ENCODE results near the gene TFF1. TPM values are rescaled to one million over a fixed set of nuclear protein-coding genes. Genes with fewer than 3 reads are reported as not detected.

The TFF1 gene
- total RNA-seq, 1 experiment from 2014 or later: 2.2 TPM

- Histone ChIP-seq H3K79me2 (ENCODE audit: low read depth) (no peaks in the 10 kb centered on the region), H3K27ac (no peak within 1 kb of the TSS), H3F3A (ENCODE audit: insufficient read depth, low read depth) (no peaks in the 10 kb centered on the region), H3K9me3 (ENCODE audit: insufficient read depth, low read depth) (no peaks in the 10 kb centered on the region), H3K4me2 (no peak within 1 kb of the TSS), H2AFZ (no peak within 1 kb of the TSS), H3K9me2 (ENCODE audit: insufficient read depth) (no peaks in the 10 kb centered on the region), H3K4me1 (replicated peaks; ENCODE audit: insufficient read depth) (no peaks in the 10 kb centered on the region), H3K36me3 (ENCODE audit: low read depth) (no peaks in the 10 kb centered on the region), H3K27me3 (ENCODE audit: insufficient read depth, low read depth) (no peaks in the 10 kb centered on the region), H4K20me1 (ENCODE audit: insufficient read depth) (no peaks in the 10 kb centered on the region), H3K4me3 (no peak within 1 kb of the TSS)
- no TSS peak for BruUV-seq (replicated peaks)
- POLR2A ChIA-PET (ENCODE audit: unreplicated experiment): no interaction called here
- no peak for DNase-seq
- CTCF ChIA-PET: no interaction called here
- TF ChIP-seq EZH2 (IDR thresholded peaks at IDR 0.05; ENCODE audit: low read depth) (no peak), CTCF (conservative IDR thresholded peaks at IDR 0.05) (no peak)
- intact Hi-C loops (cut with micrococcal nuclease; ENCODE audit: unreplicated experiment): no loop called here
Measured at GRCh38 chr21:42403611-42404231, 37.4 kb upstream of the TFF1 start, which contains the start of gene UBASH3A. Gene UBASH3A (plus strand): TSS chr21:42403902. CDS start chr21:42403946, 44 bp downstream.

GRCh38 chr21:42401820-42402251 lies 35.5 kb upstream of the TFF1 start:
- Histone ChIP-seq H3K27ac (no peak overlapping the region), H3K27me3 (ENCODE audit: insufficient read depth, low read depth) (no peaks in the 10 kb centered on the region), H4K20me1 (ENCODE audit: insufficient read depth) (no peaks in the 10 kb centered on the region), H3K36me3 (ENCODE audit: low read depth) (no peaks in the 10 kb centered on the region), H3K79me2 (ENCODE audit: low read depth) (no peaks in the 10 kb centered on the region), H3F3A (ENCODE audit: insufficient read depth, low read depth) (no peaks in the 10 kb centered on the region), H3K4me1 (replicated peaks; ENCODE audit: insufficient read depth) (no peaks in the 10 kb centered on the region), H3K4me3 (no peak overlapping the region), H3K9me2 (ENCODE audit: insufficient read depth) (no peaks in the 10 kb centered on the region), H3K9me3 (ENCODE audit: insufficient read depth, low read depth) (no peaks in the 10 kb centered on the region), H3K4me2 (no peak overlapping the region), H2AFZ (no peak overlapping the region)
- intact Hi-C loops (cut with micrococcal nuclease; ENCODE audit: unreplicated experiment): no loop called here
- CTCF ChIA-PET: interaction anchor here (0.7 kb wide), 1 partner anchor 268 kb away, joined by 4 read pairs; no protein-coding TSS in a partner anchor
- no peak for TF ChIP-seq CTCF (conservative IDR thresholded peaks at IDR 0.05)
- TF ChIP-seq EZH2 (IDR thresholded peaks at IDR 0.05; ENCODE audit: low read depth): no peak
- POLR2A ChIA-PET (ENCODE audit: unreplicated experiment): no interaction called here
- DNase-seq: no peak
- BruUV-seq (replicated peaks): no TSS peak

- CTCF ChIA-PET: no interaction called here
- Histone ChIP-seq H3K27ac (no peak overlapping the region), H3K4me3 (no peak overlapping the region), H4K20me1 (ENCODE audit: insufficient read depth) (no peaks in the 10 kb centered on the region), H3F3A (ENCODE audit: insufficient read depth, low read depth) (no peaks in the 10 kb centered on the region), H3K79me2 (ENCODE audit: low read depth) (no peaks in the 10 kb centered on the region), H3K4me2 (no peak overlapping the region), H3K4me1 (replicated peaks; ENCODE audit: insufficient read depth) (peaks cover 6% of the 10 kb centered on the region; the same call in 1 of the 2 replicates), H3K36me3 (ENCODE audit: low read depth) (no peaks in the 10 kb centered on the region), H3K9me2 (ENCODE audit: insufficient read depth) (no peaks in the 10 kb centered on the region), H3K27me3 (ENCODE audit: insufficient read depth, low read depth) (no peaks in the 10 kb centered on the region), H3K9me3 (ENCODE audit: insufficient read depth, low read depth) (no peaks in the 10 kb centered on the region), H2AFZ (no peak overlapping the region)
- POLR2A ChIA-PET (ENCODE audit: unreplicated experiment): no interaction called here
- no TSS peak for BruUV-seq (replicated peaks)
- TF ChIP-seq EZH2 (IDR thresholded peaks at IDR 0.05; ENCODE audit: low read depth): no peak
- TF ChIP-seq CTCF (conservative IDR thresholded peaks at IDR 0.05): no peak
- intact Hi-C loops (cut with micrococcal nuclease; ENCODE audit: unreplicated experiment): no loop called here
- DNase-seq: no peak
Measured at GRCh38 chr21:42401154-42401553, 34.8 kb upstream of the TFF1 start.
